ENCODE measurements around the gene OR6C70.

GRCh38 chr12:55515696-55516095 lies 45.8 kb upstream of the OR6C70 start:
- TF ChIP-seq REST (tag by site-specific recombination; IDR thresholded peaks at IDR 0.05), result no peak
- no peak for TF ChIP-seq ZNF549 (tag by site-specific recombination; IDR thresholded peaks at IDR 0.05)
- TF ChIP-seq ZNF561 (tag by site-specific recombination; IDR thresholded peaks at IDR 0.05; ENCODE audit: borderline replicate concordance), result no peak
- no peak for TF ChIP-seq GLIS1 (tag by site-specific recombination; IDR thresholded peaks at IDR 0.05)
- no peak for TF ChIP-seq KLF8 (tag by site-specific recombination; IDR thresholded peaks at IDR 0.05)
- no peak for TF ChIP-seq CTCF (tag by site-specific recombination; IDR thresholded peaks at IDR 0.05)
- TF ChIP-seq ZBTB44 (tag by site-specific recombination; IDR thresholded peaks at IDR 0.05), result no peak
- no peak for TF ChIP-seq ZNF580 (tag by site-specific recombination; IDR thresholded peaks at IDR 0.05)
- no peak for TF ChIP-seq ZNF830 (tag by site-specific recombination; IDR thresholded peaks at IDR 0.05; ENCODE audit: low read depth)
- TF ChIP-seq ZNF138 (tag by site-specific recombination; IDR thresholded peaks at IDR 0.05; ENCODE audit: borderline replicate concordance), result no peak
- no peak for TF ChIP-seq ZNF639 (tag by site-specific recombination; IDR thresholded peaks at IDR 0.05)
